Mesenteric fat pad (tissue), 1 donor: Measurements from ENCODE around the gene VCAN. TPM values are rescaled to one million over a fixed set of nuclear protein-coding genes. Genes with fewer than 3 reads are reported as not detected.

Experiments
- DNase-seq: peaks from one replicate; pipeline ENCODE4 v3.0.0-alpha.2; 2020; ENCODE audit warnings: low spot score
- total RNA-seq: library from RNA; stranded (reverse); fragmentation: NEBNext Ultra II Directional; extraction: Animal tissue kit (Norgen Biotek cat#: 25700); gene quantifications from one replicate; pipeline ENCODE4 v1.2.1, GENCODE V29; 2021
- donor health status: DM: yes; HTN: yes; CAD: no.

VCAN gene
- total RNA-seq, 1 donor from 2014 or later: 224 TPM

GRCh38 chr5:83494087-83494620 lies 22.6 kb downstream of the VCAN start:
- no peak for DNase-seq

GRCh38 chr5:83494666-83495065 lies 23.1 kb downstream of the VCAN start:
- no peak for DNase-seq

- DNase-seq: no peak
Measured at GRCh38 chr5:83496626-83497025, 25.1 kb downstream of the VCAN start.

GRCh38 chr5:83498585-83498984 lies 27.0 kb downstream of the VCAN start:
- no peak for DNase-seq

- no peak for DNase-seq
Measured at GRCh38 chr5:83503662-83504061, 32.1 kb downstream of the VCAN start.

GRCh38 chr5:83507431-83507830 lies 35.9 kb downstream of the VCAN start:
- DNase-seq: no peak

GRCh38 chr5:83509540-83509939 lies 38.0 kb downstream of the VCAN start:
- no peak for DNase-seq

- DNase-seq: no peak
Measured at GRCh38 chr5:83510260-83510659, 38.7 kb downstream of the VCAN start.

- DNase-seq: no peak
Measured at GRCh38 chr5:83512061-83512745, 40.7 kb downstream of the VCAN start.

GRCh38 chr5:83513081-83513480 lies 41.5 kb downstream of the VCAN start:
- no peak for DNase-seq

GRCh38 chr5:83513491-83513890 lies 41.9 kb downstream of the VCAN start:
- DNase-seq: no peak

GRCh38 chr5:83516377-83516776 lies 44.8 kb downstream of the VCAN start:
- DNase-seq: no peak

- DNase-seq: no peak
Measured at GRCh38 chr5:83517072-83517687, 45.6 kb downstream of the VCAN start.

- no peak for DNase-seq
Measured at GRCh38 chr5:83517688-83518085, 46.1 kb downstream of the VCAN start.

- no peak for DNase-seq
Measured at GRCh38 chr5:83518319-83519061, 46.9 kb downstream of the VCAN start.

GRCh38 chr5:83522446-83522845 lies 50.9 kb downstream of the VCAN start:
- DNase-seq: no peak

GRCh38 chr5:83523929-83524328 lies 52.4 kb downstream of the VCAN start:
- DNase-seq: no peak

- no peak for DNase-seq
Measured at GRCh38 chr5:83524345-83524744, 52.8 kb downstream of the VCAN start.

GRCh38 chr5:83524991-83525390 lies 53.4 kb downstream of the VCAN start:
- DNase-seq: no peak

GRCh38 chr5:83526289-83526688 lies 54.7 kb downstream of the VCAN start:
- DNase-seq: no peak

GRCh38 chr5:83527221-83527620 lies 55.7 kb downstream of the VCAN start:
- no peak for DNase-seq

GRCh38 chr5:83527722-83528438 lies 56.3 kb downstream of the VCAN start:
- DNase-seq: no peak
